ENCODE measurements around the gene MFSD12.

MFSD12 gene

DNA sequence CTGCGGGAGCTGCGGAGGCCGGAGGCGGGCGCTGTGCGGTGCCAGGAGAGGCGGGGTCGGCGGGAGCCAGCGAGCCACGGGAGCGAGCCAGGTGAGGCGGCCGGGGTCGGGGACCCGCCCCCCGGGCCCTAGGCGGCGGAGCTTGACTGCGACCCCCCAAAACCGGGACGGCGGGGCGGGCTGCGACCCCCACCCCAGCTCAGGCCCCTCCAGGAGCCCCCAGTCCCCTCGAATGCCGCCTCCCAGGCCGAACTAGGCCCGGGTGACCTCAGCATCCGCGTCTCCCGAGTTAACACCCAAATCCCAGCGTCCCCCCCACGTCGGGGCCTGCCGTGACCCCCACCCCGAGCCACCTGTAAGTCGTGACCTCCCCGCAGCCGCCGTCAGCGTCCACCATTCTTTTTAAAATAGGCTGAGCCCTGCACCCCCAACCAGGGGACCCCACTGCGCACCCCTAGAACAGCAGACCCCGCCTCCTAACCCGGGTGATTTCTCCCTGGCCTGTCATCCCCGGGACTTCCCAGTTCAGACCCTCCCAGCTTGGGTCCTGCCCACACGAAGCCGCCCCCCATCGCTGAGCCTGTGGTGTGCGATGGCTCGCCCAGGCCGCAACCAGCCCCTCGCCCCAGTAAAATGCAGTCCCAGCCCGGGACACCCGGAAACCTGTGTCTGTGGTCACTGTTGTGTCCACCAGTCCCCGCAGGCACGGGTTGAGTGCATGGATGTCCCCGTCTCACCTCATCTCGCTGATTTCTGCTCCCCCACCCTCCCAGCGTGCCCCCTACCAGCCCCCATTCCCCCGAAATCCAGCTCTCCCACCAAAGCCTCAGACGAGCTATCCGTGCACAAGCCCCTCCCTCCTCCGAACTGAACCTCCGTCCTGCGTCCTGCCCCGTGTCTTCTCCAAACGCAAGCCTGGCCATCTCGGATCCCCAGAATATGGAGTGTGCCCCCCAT lies 50.7 kb downstream of the MFSD12 start:
- DNase-seq (ENCODE audit: low read depth, low spot score): no peak

DNA sequence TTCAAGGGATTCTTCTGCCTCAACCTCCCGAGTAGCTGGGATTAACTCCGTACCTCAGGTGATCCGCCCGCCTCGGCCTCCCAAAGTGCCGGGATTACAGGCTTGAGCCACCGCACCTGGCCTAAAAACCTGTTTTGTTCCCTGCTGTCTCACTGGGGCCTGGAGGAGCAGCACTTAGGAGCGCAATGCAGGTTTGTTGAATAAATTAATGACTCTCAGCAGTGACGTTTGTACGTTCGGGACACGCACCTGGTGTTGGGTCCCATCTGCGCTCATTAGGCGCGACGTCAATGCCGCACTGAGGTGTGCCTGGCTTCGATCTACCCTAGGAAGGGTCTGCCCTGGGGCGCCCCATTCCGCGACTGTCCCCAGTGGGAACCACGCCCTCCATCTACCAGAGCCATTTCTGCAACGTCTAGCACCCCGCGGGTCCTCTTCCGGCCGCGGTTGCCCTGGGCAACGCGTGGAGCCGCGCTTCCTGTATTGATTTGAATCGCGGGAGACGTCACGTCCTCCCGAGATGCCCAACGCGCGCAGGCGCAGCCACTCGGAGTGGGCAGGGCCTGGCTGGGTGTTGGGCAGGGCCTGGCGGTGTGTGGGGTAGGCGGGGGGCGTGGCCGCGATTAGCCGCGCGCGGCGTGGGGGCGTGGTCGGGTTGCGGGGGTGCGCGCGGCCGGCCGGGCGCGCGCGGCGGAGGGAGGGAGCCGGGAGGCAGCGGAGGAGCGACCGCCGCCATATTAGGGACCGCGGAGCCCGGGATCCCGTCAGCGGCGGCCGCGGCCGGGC lies 51.6 kb downstream of the MFSD12 start, which contains the start of gene FZR1:
FZR1 (plus strand) TSS at position 714 of the 786 bp plus-strand sequence. CDS start 16,679 bp downstream, outside the sequence.
- DNase-seq (ENCODE audit: low read depth, low spot score): peak; percentile 75

GRCh38 chr19:3504735-3505134 lies 52.7 kb downstream of the MFSD12 start:
- no peak for DNase-seq (ENCODE audit: low read depth, low spot score)

GRCh38 chr19:3503036-3503572 lies 54.3 kb downstream of the MFSD12 start:
- no peak for DNase-seq (ENCODE audit: low read depth, low spot score)

GRCh38 chr19:3501780-3502179 lies 55.6 kb downstream of the MFSD12 start:
- no peak for DNase-seq (ENCODE audit: low read depth, low spot score)

GRCh38 chr19:3500429-3501101 lies 56.8 kb downstream of the MFSD12 start, which contains the start of gene DOHH:
Gene DOHH (minus strand): TSS chr19:3500674. CDS start chr19:3496814, 3,860 bp downstream.
- peak; percentile 88 for DNase-seq (ENCODE audit: low read depth, low spot score)

DNA sequence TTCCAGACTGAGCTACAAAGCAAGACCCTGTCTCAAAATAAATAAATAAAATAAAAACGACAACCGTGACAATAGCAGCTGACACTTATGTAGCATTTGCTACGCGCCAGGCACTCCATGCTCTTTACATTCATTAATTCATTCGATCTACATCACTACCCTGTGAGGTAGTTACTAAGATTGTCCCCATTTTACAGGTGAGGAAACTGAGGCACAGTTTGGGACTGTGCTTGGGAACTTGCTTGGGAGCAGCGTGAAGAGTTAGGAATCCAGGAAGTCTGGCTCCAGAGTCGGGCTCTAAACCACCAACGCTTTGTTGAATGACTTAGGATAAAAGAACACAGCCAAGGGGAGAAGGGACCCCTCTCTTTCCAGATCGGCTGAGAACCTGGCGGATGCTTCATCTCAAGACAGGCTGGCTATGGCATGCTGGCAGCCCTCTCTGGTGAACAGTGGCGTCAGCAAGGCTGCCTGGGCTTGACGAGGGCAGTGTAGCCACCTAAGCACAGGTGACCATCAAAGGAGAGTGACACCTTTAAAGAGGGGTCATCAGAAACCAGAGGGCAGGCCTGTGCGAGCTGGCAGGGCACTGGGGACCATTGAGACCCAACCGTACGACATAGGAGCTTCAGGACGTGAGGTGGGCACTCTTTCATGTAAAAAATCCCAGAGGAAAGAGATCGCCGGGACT lies 57.5 kb downstream of the MFSD12 start:
- no peak for DNase-seq (ENCODE audit: low read depth, low spot score)

GRCh38 chr19:3497757-3498520 lies 59.4 kb downstream of the MFSD12 start:
- DNase-seq (ENCODE audit: low read depth, low spot score): no peak

DNA sequence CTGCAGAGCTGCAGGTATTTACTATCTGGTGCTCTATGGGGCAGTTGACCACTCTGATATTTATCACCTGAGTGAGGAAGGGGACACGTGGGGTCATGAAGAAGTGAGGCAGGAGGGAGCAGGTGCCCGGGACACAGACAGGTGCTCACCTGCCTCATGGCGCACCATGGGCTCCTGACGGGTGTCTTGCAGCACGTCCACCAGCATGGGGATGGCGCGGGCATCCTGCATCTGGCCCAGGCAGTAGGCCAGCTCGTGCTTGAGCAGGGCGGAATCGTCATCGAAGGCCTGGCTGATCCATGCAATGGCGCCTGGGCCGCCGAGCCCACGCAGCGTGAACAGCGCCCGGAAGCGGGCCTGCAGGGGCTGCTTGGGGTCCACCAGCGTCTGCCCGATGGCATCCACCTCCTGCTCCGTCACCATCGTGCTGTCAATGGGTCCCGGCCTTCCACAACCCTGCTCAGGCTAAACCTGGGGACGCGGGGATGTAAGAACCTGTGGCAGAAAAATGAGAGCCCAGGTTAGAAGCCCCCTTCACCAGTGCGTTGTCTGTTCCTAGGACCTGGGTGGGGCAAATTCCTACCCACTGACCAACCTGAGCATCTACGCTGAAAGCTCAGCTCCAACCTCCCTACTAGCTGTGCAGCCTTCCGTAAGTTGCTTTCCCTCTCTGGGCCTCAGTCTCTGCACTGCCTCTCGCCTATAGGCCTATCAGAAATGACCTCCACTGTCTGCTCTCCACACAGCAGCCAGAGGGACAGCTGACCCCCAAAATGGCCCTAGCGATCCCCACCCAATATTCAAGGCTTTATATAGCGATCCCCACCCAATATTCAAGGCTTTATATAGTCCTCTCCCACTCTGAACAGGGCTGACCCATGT lies 60.8 kb downstream of the MFSD12 start:
- DNase-seq (ENCODE audit: low read depth, low spot score): no peak

GRCh38 chr19:3494559-3494958 lies 62.8 kb downstream of the MFSD12 start:
- no peak for DNase-seq (ENCODE audit: low read depth, low spot score)

Data from iPS DF 19.7 (cell line).